DOHH2 (cell line): Measurements from ENCODE around the gene METTL25.

Experiments
- EZH2phosphoT487 ChIP-seq: fragments of 200-600 bp; sonication (generic); IDR thresholded peaks from 2 replicates; pipeline ENCODE4 v1.6.1; 2017; ENCODE audit warnings: borderline replicate concordance, mild to moderate bottlenecking, antibody characterized with exemption, low read length, moderate library complexity, mixed read lengths
- TF ChIP-seq, protein P1 (sequence below): fragments of 200-600 bp; sonication (generic); IDR thresholded peaks from one replicate; pipeline ENCODE4 v1.5.1; 2014; ENCODE audit warnings: antibody characterized with exemption, mild to moderate bottlenecking, low read depth, low read length; ENCODE audit not compliant: poor library complexity, severe bottlenecking

DNA sequence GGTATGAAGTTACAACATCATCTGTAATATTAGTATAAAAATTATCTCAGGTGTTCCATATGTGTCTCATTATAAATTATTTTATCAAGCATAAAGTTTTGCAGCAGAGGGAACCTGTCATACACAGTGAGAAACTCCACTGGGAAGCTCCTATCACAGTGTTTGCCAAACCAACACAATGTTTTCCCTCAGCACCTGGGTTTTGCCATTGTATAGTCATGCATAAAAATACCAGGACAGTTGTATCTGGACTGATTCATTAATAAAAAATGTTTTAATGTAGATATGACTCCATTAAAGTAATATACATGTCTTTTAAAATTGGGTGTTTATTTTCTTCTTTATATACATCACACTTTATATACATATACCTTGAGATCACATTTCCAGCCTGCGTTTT is 56.6 kb downstream of the METTL25 start:
- TF ChIP-seq, protein P1, sequence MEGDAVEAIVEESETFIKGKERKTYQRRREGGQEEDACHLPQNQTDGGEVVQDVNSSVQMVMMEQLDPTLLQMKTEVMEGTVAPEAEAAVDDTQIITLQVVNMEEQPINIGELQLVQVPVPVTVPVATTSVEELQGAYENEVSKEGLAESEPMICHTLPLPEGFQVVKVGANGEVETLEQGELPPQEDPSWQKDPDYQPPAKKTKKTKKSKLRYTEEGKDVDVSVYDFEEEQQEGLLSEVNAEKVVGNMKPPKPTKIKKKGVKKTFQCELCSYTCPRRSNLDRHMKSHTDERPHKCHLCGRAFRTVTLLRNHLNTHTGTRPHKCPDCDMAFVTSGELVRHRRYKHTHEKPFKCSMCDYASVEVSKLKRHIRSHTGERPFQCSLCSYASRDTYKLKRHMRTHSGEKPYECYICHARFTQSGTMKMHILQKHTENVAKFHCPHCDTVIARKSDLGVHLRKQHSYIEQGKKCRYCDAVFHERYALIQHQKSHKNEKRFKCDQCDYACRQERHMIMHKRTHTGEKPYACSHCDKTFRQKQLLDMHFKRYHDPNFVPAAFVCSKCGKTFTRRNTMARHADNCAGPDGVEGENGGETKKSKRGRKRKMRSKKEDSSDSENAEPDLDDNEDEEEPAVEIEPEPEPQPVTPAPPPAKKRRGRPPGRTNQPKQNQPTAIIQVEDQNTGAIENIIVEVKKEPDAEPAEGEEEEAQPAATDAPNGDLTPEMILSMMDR: no peak
- no peak for TF ChIP-seq EZH2phosphoT487
